Suprapubic skin (tissue), 4 donors: ENCODE data around the gene COL25A1. TPM values are rescaled to one million over a fixed set of nuclear protein-coding genes. Genes with fewer than 3 reads are reported as not detected.

Source experiments
- DNase-seq, 2 donors: peaks; one replicate each; pipeline ENCODE4 v3.0.0-alpha.2; 2019; ENCODE audit warnings: low spot score in 2 of 2
- H3K27ac ChIP-seq: fragments of 200-600 bp; sonication (generic); one replicate; pipeline ENCODE4 v1.5.1; 2019
- H3K27me3 ChIP-seq: fragments of 200-600 bp; sonication (generic); one replicate; pipeline ENCODE4 v1.5.1; 2019
- H3K36me3 ChIP-seq: fragments of 200-600 bp; sonication (generic); one replicate; pipeline ENCODE4 v1.5.1; 2019
- H3K4me1 ChIP-seq: fragments of 200-600 bp; sonication (generic); one replicate; pipeline ENCODE4 v1.5.1; 2019
- H3K4me3 ChIP-seq: fragments of 200-600 bp; sonication (generic); one replicate; pipeline ENCODE4 v1.5.1; 2019; ENCODE audit warnings: mild to moderate bottlenecking
- H3K9me3 ChIP-seq: fragments of 200-600 bp; sonication (generic); one replicate; pipeline ENCODE4 v1.5.1; 2019
- CTCF ChIP-seq, 2 donors: fragments of 200-600 bp in 1 of 2; fragments of 450-650 bp in 1 of 2; sonication (generic) in 1 of 2; IDR thresholded peaks; one replicate each; pipeline ENCODE4 v1.5.1; 2016 to 2019; ENCODE audit warnings: antibody characterized with exemption in 2 of 2, mild to moderate bottlenecking in 1 of 2, moderate library complexity in 1 of 2
- EP300 ChIP-seq: sonication (generic); formaldehyde crosslinking; IDR thresholded peaks from one replicate; pipeline ENCODE4 v1.6.1; 2017; ENCODE audit warnings: antibody characterized with exemption
- POLR2A ChIP-seq, 2 donors: fragments of 450-650 bp; IDR thresholded peaks; one replicate each; pipeline ENCODE4 v1.6.1; 2017; ENCODE audit warnings: antibody characterized with exemption in 2 of 2, mild to moderate bottlenecking in 2 of 2, moderate library complexity in 2 of 2
- POLR2AphosphoS5 ChIP-seq, 3 donors: sonication (generic); formaldehyde crosslinking; IDR thresholded peaks; one replicate each; pipeline ENCODE4 v1.6.1; 2017; ENCODE audit warnings: antibody characterized with exemption in 3 of 3
- WGBS: methylation state at CpG from one replicate; pipeline ENCODE4 v1.1.5; 2018; 5-methylcytosine and 5-hydroxymethylcytosine counted together
- total RNA-seq, 4 donors: library from RNA; depleted of rRNA; stranded (reverse); fragments of >200 nt; gene quantifications; one replicate each; pipeline ENCODE4 v1.1.0, GENCODE V29; 2016

COL25A1 gene
- total RNA-seq, 4 donors from 2014 or later = 0.30 to 1.4 (median 1.0) TPM

GRCh38 chr4:109166586-109166985 lies 135.9 kb downstream of the COL25A1 start:
- Histone ChIP-seq H3K27ac (no peak overlapping the region), H3K4me3 (no peak overlapping the region), H3K36me3 (no peaks in the 10 kb centered on the region), H3K9me3 (no peaks in the 10 kb centered on the region), H3K4me1 (no peaks in the 10 kb centered on the region), H3K27me3 (no peaks in the 10 kb centered on the region)
- no peak for DNase-seq
- WGBS = 85% methylated on average over 3 of the region's 3 CpGs
- no peak for TF ChIP-seq EP300

GRCh38 chr4:109166126-109166525 lies 136.3 kb downstream of the COL25A1 start:
- TF ChIP-seq POLR2A (IDR thresholded peaks at IDR 0.05) (no peak), EP300 (no peak), POLR2AphosphoS5 (IDR thresholded peaks at IDR 0.05) (no peak), CTCF (IDR thresholded peaks at IDR 0.05) (no peak)
- no peaks in the 10 kb centered on the region for H3K36me3 ChIP-seq
- H3K4me1 ChIP-seq = no peaks in the 10 kb centered on the region
- no peak overlapping the region for H3K27ac ChIP-seq
- no peak overlapping the region for H3K4me3 ChIP-seq
- no peak for DNase-seq
- no peaks in the 10 kb centered on the region for H3K27me3 ChIP-seq
- H3K9me3 ChIP-seq = no peaks in the 10 kb centered on the region

GRCh38 chr4:109164011-109164410 lies 138.4 kb downstream of the COL25A1 start:
- no peaks in the 10 kb centered on the region for H3K27me3 ChIP-seq
- no peak for TF ChIP-seq POLR2A (IDR thresholded peaks at IDR 0.05)
- no peak for TF ChIP-seq CTCF (IDR thresholded peaks at IDR 0.05)
- no peak for TF ChIP-seq POLR2AphosphoS5 (IDR thresholded peaks at IDR 0.05)
- TF ChIP-seq EP300 = no peak
- H3K9me3 ChIP-seq = no peaks in the 10 kb centered on the region
- no peak overlapping the region for H3K4me3 ChIP-seq
- DNase-seq = no peak
- H3K27ac ChIP-seq = no peak overlapping the region
- no peaks in the 10 kb centered on the region for H3K36me3 ChIP-seq
- no peaks in the 10 kb centered on the region for H3K4me1 ChIP-seq

- Histone ChIP-seq H3K36me3 (no peaks in the 10 kb centered on the region), H3K4me3 (no peak overlapping the region), H3K9me3 (no peaks in the 10 kb centered on the region), H3K27me3 (no peaks in the 10 kb centered on the region), H3K4me1 (no peaks in the 10 kb centered on the region), H3K27ac (no peak overlapping the region)
- TF ChIP-seq EP300 = no peak
- DNase-seq = no peak
These were observed 139.0 kb downstream of the COL25A1 start for GRCh38 chr4:109163493-109163892.

- Histone ChIP-seq H3K27ac (no peak overlapping the region), H3K4me1 (no peaks in the 10 kb centered on the region), H3K36me3 (no peaks in the 10 kb centered on the region), H3K9me3 (no peaks in the 10 kb centered on the region), H3K27me3 (no peaks in the 10 kb centered on the region), H3K4me3 (no peak overlapping the region)
- TF ChIP-seq POLR2A (IDR thresholded peaks at IDR 0.05) (no peak), EP300 (no peak), CTCF (IDR thresholded peaks at IDR 0.05) (no peak), POLR2AphosphoS5 (IDR thresholded peaks at IDR 0.05) (no peak)
- no peak for DNase-seq
- 87% methylated on average over 3 of the region's 3 CpGs for WGBS
These were observed 139.7 kb downstream of the COL25A1 start for GRCh38 chr4:109162759-109163158.

GRCh38 chr4:109160494-109160893 lies 142.0 kb downstream of the COL25A1 start:
- Histone ChIP-seq H3K9me3 (no peaks in the 10 kb centered on the region), H3K27me3 (no peaks in the 10 kb centered on the region), H3K4me3 (no peak overlapping the region), H3K4me1 (peaks cover 4% of the 10 kb centered on the region), H3K36me3 (no peaks in the 10 kb centered on the region), H3K27ac (no peak overlapping the region)
- DNase-seq = no peak
- 82% methylated on average over 4 of the region's 4 CpGs for WGBS
- TF ChIP-seq POLR2A (IDR thresholded peaks at IDR 0.05) (no peak), EP300 (no peak), CTCF (IDR thresholded peaks at IDR 0.05) (no peak)
